ENCODE measurements around the gene ARL5A. TPM values are rescaled to one million over a fixed set of nuclear protein-coding genes. Genes with fewer than 3 reads are reported as not detected.
A peak's percentile ranks its signal among the peaks of the same experiment; 100 is the strongest.

ARL5A gene
- total RNA-seq, 2 donors from 2014 or later, result 28.0 to 33.8 TPM

DNA sequence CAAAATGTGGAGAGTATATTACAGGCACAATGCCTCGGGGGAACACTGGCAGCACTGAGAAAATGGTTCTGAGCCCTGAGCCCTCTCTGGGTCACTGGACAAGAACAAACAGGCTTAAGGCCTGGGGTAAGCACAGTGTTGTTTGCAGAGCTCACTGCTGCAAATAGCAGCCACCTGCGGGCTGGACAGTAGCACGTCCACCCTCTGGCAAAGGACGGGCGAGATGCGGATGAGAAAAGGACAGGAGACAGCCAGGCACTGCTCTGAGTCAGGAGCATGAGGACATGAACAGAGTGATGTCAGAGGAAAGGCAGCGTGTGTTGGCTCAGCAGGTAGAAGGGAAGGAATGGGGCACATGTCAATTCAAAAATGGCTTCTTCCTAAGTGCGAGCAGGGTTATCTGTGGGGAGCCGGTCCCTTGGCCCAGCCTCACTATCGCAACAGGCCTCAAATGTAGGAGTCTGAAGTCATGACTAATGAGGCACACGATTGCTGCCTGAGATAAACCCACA is 68.0 kb downstream of the ARL5A start:
- TF ChIP-seq, protein P1, sequence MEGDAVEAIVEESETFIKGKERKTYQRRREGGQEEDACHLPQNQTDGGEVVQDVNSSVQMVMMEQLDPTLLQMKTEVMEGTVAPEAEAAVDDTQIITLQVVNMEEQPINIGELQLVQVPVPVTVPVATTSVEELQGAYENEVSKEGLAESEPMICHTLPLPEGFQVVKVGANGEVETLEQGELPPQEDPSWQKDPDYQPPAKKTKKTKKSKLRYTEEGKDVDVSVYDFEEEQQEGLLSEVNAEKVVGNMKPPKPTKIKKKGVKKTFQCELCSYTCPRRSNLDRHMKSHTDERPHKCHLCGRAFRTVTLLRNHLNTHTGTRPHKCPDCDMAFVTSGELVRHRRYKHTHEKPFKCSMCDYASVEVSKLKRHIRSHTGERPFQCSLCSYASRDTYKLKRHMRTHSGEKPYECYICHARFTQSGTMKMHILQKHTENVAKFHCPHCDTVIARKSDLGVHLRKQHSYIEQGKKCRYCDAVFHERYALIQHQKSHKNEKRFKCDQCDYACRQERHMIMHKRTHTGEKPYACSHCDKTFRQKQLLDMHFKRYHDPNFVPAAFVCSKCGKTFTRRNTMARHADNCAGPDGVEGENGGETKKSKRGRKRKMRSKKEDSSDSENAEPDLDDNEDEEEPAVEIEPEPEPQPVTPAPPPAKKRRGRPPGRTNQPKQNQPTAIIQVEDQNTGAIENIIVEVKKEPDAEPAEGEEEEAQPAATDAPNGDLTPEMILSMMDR (IDR thresholded peaks at IDR 0.05), result no peak
- TF ChIP-seq POLR2AphosphoS5 (IDR thresholded peaks at IDR 0.05), result no peak
- no peak for TF ChIP-seq POLR2A (IDR thresholded peaks at IDR 0.05)
- Histone ChIP-seq H3K27me3 (replicated peaks; ENCODE audit: insufficient read depth) (no peaks in the 10 kb centered on the region), H3K4me3 (no peak overlapping the region), H3K9me3 (no peaks in the 10 kb centered on the region), H3K27ac (no peak overlapping the region), H3K4me1 (replicated peaks) (no peaks in the 10 kb centered on the region), H3K36me3 (no peaks in the 10 kb centered on the region)
- DNase-seq (ENCODE audit: low spot score), result no peak
- intact Hi-C loops (cut with DNase I), result no loop called here
- WGBS, result 78% methylated on average over 11 of the region's 11 CpGs

DNA sequence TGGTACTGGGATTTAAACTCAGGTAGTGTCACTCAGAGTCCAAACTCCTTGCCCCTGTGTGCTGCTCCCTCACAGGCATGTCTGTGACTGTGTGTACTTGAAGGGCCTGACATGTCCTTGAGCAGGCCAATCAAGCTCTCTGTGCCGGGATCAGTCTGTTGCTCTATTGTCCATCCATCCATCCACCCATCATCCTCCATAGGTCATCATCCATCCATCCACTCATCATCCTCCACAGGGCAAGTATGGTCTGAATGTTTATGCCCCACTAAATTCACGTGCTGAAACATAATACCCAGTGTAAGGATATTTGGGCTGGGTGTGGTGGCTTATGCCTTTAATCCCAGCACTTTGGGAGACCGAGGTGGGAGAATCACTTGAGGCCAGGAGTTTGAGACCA is 69.5 kb downstream of the ARL5A start:
- intact Hi-C loops (cut with DNase I), result no loop called here
- no peaks in the 10 kb centered on the region for H3K4me1 ChIP-seq (replicated peaks)
- 91% methylated on average over 3 of the region's 3 CpGs for WGBS

DNA sequence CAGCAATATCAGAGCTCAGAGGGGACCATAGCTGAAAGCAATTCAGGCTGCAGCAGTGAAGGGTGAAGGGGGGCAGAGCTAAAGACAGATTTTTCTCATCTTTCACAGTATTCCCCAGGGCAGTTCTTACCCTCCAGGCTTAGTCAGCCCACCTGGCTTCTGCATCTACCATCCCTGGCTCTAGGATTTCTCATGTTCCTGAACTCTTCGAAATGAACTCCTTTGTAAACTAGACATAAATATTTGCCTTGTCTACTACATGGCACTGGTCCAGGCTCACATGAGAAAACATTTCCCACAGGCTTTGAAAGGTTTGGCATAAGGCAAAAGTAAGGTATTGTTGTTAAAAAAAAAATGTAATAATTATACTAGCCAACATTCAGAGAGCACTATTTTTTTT is 70.4 kb downstream of the ARL5A start:
- intact Hi-C loops (cut with DNase I), result no loop called here
- H3K27me3 ChIP-seq (replicated peaks; ENCODE audit: insufficient read depth), result no peaks in the 10 kb centered on the region
- DNase-seq (ENCODE audit: low spot score), result peak; percentile 66

More for the DNA sequence above, 69.5 kb downstream of the ARL5A start:
- Histone ChIP-seq H3K27me3 (replicated peaks; ENCODE audit: insufficient read depth) (no peaks in the 10 kb centered on the region), H3K36me3 (no peaks in the 10 kb centered on the region), H3K27ac (no peak overlapping the region), H3K9me3 (no peaks in the 10 kb centered on the region), H3K4me3 (no peak overlapping the region)
- TF ChIP-seq POLR2AphosphoS5 (IDR thresholded peaks at IDR 0.05), result no peak
- no peak for TF ChIP-seq POLR2A (IDR thresholded peaks at IDR 0.05)
- TF ChIP-seq, protein P1 (IDR thresholded peaks at IDR 0.05), result no peak
- no peak for DNase-seq (ENCODE audit: low spot score)

DNA sequence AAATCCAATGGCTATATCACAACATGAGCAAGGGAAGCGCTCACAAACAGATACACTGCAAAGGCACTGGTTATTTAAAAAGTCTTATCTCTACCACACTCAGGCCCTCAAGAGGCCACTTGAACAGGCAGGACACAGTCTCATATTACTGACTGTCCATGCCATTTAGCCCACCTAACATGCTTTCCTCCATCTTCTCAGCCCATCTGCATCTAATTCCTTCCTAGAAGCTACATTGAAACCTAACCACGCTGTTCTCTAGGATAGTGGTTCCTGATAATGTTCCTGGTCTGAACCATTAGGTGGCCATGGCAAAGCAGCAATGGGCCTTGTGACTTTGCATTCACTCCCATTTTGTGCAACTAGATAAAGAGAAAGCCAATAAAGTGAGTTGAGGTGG is 71.4 kb downstream of the ARL5A start:
- 94% methylated on average over 2 of the region's 2 CpGs for WGBS
- no peak for DNase-seq (ENCODE audit: low spot score)
- Histone ChIP-seq H3K36me3 (no peaks in the 10 kb centered on the region), H3K27ac (no peak overlapping the region), H3K27me3 (replicated peaks; ENCODE audit: insufficient read depth) (no peaks in the 10 kb centered on the region), H3K4me1 (replicated peaks) (no peaks in the 10 kb centered on the region), H3K9me3 (no peaks in the 10 kb centered on the region), H3K4me3 (no peak overlapping the region)
- intact Hi-C loops (cut with DNase I), result no loop called here
- no peak for TF ChIP-seq POLR2AphosphoS5 (IDR thresholded peaks at IDR 0.05)
- TF ChIP-seq, protein P1 (IDR thresholded peaks at IDR 0.05), result no peak

More for the DNA sequence above, 70.4 kb downstream of the ARL5A start:
- WGBS, result 5% methylated on average over 1 of the region's 1 CpG
- peak; percentile 31 for TF ChIP-seq POLR2AphosphoS5 (IDR thresholded peaks at IDR 0.05)
- no peak for TF ChIP-seq POLR2A (IDR thresholded peaks at IDR 0.05)
- no peak overlapping the region for H3K4me3 ChIP-seq
- no peaks in the 10 kb centered on the region for H3K4me1 ChIP-seq (replicated peaks)
- H3K9me3 ChIP-seq, result no peaks in the 10 kb centered on the region
- H3K27ac ChIP-seq, result no peak overlapping the region
- no peaks in the 10 kb centered on the region for H3K36me3 ChIP-seq

DNA sequence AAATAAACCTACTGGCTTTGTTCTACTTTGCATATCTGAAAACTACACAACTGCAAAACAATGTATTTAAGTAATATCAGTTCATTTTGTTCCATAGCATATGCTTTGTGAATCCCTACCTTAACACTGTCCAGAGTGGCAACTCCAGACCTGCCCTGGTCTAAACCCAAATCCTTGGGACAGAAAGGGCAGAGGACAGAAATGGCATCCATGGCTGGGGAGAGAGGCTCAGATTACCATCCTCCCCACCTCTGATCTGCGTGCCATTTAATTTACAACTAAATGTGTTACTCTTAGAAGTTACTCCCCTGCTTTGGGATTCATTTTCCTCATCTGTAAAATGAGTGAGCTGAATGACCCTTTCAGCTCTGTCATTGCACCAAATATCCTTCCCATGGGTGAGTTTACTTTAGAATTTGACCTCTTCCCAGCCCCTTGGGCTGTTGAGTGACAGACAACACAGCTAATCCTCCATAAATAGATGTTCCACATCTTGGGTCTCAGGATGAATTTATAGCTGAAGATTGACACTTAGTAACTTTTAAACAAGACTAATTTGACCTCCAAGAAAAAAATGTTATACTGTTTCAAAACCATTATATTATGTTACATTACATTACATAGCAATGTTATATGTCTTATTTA is 73.8 kb downstream of the ARL5A start:
- no peak for DNase-seq (ENCODE audit: low spot score)
- Histone ChIP-seq H3K27ac (no peak overlapping the region), H3K4me1 (replicated peaks) (no peaks in the 10 kb centered on the region), H3K9me3 (no peaks in the 10 kb centered on the region), H3K4me3 (no peak overlapping the region), H3K27me3 (replicated peaks; ENCODE audit: insufficient read depth) (no peaks in the 10 kb centered on the region), H3K36me3 (no peaks in the 10 kb centered on the region)
- TF ChIP-seq, protein P1 (IDR thresholded peaks at IDR 0.05), result no peak
- TF ChIP-seq POLR2AphosphoS5 (IDR thresholded peaks at IDR 0.05), result no peak
- WGBS, result 76% methylated on average over 1 of the region's 1 CpG
- intact Hi-C loops (cut with DNase I), result no loop called here
